HG03571 (cell line): Measurements from ENCODE around the gene LRRC4.

Experiments
- ATAC-seq: cut with Tn5 transposase; IDR thresholded peaks from one replicate; pipeline ENCODE4 v1.9.1; 2021; ENCODE audit not compliant: unreplicated experiment

Gene LRRC4

DNA sequence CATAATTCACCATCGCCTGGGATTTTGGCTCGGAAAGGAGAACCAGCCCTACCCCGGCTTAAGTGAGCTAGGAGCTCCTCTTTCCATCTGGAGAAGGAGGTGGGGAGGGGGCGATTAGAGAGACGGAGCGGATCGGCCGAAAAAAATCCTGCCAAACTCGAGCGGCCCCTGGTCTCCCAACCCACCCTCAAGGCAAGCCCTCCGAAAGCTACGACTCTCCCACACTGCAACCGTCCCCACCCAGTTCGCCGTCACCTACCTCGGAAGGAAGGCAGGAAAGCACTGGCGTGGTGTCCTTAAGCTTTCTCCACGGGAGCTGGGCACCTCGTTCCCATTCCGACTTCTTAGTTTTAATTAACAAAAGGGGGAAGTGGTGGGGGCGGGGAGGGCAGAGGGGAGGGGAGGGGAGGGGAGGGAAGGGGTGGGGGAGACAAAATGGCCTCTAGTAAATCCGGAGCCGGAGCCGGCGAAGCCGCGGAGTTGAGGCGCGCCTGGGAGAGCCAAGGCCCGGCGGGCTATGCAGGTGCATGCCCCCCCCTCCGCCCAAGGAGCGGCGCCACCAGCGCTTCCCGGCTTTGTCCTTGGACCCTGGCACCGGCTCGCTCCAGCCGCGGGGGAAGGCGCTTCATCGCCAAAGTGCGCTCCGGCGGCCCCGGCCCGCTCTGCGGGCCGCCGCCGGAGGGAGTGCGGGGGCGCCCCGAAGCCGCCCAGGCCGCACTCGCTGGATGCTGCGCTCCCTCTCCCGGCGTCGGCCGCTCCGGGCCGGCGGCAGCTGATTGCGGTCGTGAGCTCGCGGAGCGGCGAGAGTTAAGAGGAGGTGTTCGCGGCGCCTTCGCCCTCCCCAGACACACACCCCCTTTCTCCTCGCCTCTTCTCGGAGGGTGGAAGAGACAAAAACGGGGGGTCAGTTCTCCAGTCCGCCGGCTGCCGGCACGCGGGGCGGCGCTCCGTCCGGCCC is at the start of gene LRRC4:
Gene LRRC4 (minus strand): TSS at position 784 of the 958 bp plus-strand sequence. CDS start 797 bp downstream, outside the sequence.
- ATAC-seq: peak; percentile 32

DNA sequence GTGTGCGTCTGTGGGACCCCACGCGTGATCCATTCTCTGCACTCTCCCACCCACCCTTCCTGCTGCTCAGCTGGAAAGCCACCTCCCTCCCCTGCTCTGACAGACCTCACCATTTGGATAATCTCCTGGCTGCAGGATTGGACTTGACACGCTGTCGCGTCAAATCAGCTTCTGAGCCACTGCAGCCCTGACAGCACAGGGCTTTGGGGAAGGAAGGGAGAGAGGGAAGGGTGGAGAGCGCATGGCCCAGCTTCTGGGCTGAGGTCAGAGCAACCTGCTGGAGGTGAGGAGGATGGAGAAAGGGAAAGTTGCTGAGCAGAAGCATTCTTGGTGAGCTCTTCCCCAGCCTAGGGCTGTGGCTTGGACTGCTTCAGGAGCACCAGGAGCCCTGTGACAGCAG is 48.9 kb upstream of the LRRC4 start:
- ATAC-seq: no peak

GRCh38 chr7:128078309-128078708 is 47.1 kb upstream of the LRRC4 start:
- no peak for ATAC-seq

- ATAC-seq: no peak
These were observed 45.6 kb upstream of the LRRC4 start for GRCh38 chr7:128076796-128077271.

DNA sequence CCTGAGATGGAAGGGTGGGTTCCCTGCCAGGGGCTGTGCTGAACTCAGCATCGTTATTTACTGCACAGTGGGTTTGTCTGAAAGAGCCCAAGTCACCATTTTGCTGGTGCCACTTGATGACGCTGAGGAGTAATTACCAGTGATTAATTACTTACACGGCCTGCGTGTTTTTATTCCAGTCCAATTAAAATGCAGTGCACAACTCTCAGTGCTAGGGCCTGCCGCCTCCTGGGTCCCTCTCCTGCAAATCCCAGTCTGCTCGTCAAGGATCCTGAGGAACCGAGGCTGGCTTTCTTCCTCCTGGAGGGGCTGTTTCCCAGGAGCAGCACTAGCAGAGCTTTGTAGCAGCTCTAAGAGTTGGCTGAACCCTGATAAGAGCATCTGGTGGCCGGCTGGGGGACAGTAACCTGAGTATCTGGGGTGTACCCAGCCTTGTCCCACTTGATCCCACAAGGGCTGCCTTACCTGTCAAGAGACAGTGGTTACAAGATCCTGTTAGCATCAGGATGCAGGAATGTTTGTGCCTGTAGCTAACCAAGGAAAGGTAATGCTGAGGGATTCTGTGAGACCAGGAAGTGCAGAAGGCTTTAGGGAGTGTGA is 45.1 kb upstream of the LRRC4 start:
- ATAC-seq: no peak

GRCh38 chr7:128075242-128076095 is 44.2 kb upstream of the LRRC4 start:
- no peak for ATAC-seq

DNA sequence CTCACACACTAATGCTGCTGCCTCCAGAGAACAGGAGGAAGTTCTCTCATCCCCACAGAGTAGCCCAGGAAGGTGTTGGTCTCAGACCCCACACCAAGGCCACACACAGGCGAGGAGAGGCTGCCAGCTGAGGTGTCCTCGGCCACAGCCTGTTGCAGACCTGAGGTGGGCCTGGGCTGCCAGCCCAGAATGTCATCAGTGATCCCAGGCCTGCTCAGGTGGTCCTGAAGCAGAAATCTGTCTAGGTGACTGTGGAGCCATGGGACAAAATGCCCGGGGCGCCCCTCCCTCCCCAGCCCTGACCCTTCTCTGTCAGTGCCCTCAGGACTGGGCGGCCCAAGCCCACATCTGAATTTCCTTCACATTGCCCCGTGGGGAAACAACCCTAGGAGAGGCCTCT is 43.5 kb upstream of the LRRC4 start:
- ATAC-seq: no peak

DNA sequence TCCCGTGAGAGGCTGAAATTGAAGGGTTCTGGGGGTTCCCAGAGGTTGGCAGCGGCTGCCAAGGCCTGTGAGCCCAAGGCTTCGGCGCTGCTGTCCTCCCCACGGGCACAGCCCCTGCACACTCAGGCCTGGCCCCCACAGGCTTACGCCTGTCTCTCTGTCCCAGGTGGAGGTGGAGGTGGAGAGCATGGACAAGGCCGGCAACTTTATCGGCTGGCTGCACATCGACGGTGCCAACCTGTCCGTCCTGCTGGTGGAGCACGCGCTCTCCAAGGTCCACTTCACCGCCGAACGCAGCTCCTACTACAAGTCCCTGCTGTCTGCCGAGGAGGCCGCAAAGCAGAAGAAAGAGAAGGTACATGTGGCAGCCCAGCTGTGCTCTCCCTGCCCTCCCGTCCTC is 43.1 kb upstream of the LRRC4 start:
- ATAC-seq: no peak

- no peak for ATAC-seq
These were observed 42.6 kb upstream of the LRRC4 start for GRCh38 chr7:128073671-128074310.

DNA sequence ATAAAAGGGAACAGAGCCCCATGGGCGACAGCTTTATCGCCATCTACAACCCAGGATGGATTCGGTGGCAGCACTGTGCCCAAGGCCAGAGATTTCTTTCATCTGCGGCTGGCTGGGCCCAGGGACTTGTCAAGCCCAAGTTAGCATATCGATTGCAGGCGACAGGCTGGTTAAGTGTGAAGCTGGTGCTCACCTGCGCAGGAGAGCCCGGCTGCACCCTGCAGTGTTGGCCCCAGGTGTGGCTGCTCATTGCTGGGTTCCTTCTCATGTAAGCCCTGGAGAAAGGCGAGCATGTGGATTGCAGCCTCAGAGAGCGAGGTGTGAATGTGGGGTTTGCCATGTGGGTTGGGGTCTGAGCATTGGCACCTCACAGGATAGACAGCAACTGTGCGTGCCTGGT is 40.6 kb upstream of the LRRC4 start:
- no peak for ATAC-seq

- ATAC-seq: no peak
These were observed 40.1 kb upstream of the LRRC4 start for GRCh38 chr7:128071376-128071775.

GRCh38 chr7:128069373-128070364 is 38.4 kb upstream of the LRRC4 start:
- ATAC-seq: no peak

DNA sequence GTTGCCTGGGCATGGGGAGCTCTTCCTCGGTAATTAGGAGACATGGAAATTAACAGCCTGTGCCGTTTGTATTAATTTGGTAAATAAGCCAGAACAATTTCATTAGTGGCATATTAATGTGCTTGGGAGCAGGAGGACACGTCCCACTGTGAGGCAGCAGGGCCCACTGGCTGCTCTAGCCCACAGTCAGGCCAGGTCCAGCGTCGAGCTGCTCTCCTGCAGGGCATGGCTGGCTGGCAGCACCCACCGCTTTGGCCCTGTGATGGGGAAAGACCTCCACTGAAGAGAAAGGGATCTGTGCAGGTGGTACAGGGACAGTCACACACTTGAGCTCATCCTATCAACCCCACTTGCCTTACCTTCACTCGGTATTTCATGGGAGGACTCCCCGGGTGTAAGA is 37.5 kb upstream of the LRRC4 start:
- no peak for ATAC-seq

GRCh38 chr7:128067983-128068382 is 36.7 kb upstream of the LRRC4 start:
- ATAC-seq: no peak

GRCh38 chr7:128066858-128067257 is 35.6 kb upstream of the LRRC4 start:
- ATAC-seq: no peak

GRCh38 chr7:128066395-128066794 is 35.2 kb upstream of the LRRC4 start:
- no peak for ATAC-seq

- ATAC-seq: no peak
These were observed 34.6 kb upstream of the LRRC4 start for GRCh38 chr7:128065872-128066271.

DNA sequence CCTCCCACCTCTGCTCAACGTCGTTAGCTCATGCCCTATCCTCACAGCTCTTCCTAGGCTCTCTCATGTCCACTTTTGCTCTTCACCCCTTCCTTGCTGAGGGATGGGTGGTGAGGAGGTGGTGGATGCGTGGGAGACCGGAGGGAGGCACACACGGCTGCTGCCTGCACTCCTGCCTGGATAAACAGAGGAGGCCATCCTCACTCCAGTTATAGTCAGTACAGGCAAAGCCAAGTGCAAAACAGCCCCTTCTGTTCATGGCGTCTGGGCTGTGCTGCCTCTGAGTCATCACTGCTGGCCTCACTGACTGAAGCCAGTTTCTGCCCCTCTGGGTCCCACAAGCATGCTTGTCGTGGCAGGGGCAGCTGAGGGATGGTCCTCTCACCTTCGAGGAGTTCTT is 31.9 kb upstream of the LRRC4 start:
- no peak for ATAC-seq

DNA sequence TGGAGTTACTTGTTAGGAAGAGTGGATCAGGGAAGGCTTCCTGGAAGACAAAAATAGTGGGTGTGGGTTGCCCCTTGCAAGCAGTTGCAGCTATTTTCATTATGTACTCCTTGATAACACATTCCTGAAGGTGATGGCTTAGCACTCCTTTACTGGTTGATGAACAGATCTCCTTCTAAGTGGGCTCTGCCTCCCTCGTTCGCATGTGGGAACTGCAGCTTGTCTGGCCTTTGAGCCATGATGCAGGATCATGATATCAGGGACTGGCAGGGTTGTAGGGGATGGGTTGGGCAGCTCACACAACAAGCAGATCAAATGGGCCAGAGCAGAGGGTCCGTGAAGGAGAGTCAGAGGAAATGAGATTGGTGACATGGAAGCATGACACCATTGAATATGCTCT is 28.8 kb upstream of the LRRC4 start:
- ATAC-seq: no peak
